Aorta (tissue), 5 donors: ENCODE results near the gene ZNF22. TPM values are rescaled to one million over a fixed set of nuclear protein-coding genes. Genes with fewer than 3 reads are reported as not detected.

ENCODE experiments used
- ATAC-seq: fragments of 200-7000 bp; cut with Tn5 transposase; one replicate; pipeline ENCODE4 v1.9.1; 2022; ENCODE audit warnings: moderate library complexity; ENCODE audit not compliant: low FRiP score
- DNase-seq, 2 donors: peaks; one replicate each; pipeline ENCODE4 v3.0.0-alpha.2; 2020
- H3K27ac ChIP-seq, 2 donors: one replicate each; pipeline ENCODE4 v1.5.1; 2013; ENCODE audit warnings: low read length in 2 of 2, mild to moderate bottlenecking in 2 of 2, moderate library complexity in 2 of 2, control low read depth in 1 of 2, inconsistent platforms in 1 of 2, low read depth in 1 of 2
- H3K27me3 ChIP-seq, 2 donors: one replicate each; pipeline ENCODE4 v1.6.1; 2013; ENCODE audit warnings: control low read depth in 1 of 2, low read length in 1 of 2, mild to moderate bottlenecking in 1 of 2, moderate library complexity in 1 of 2; ENCODE audit not compliant: insufficient read depth in 2 of 2, control insufficient read depth in 1 of 2
- H3K36me3 ChIP-seq, 2 donors: one replicate each; pipeline ENCODE4 v1.6.1; 2013; ENCODE audit warnings: control low read depth in 1 of 2, low read length in 1 of 2, mild to moderate bottlenecking in 1 of 2; ENCODE audit not compliant: insufficient read depth in 2 of 2, control insufficient read depth in 1 of 2
- H3K4me1 ChIP-seq, 2 donors: one replicate each; pipeline ENCODE4 v1.6.1; 2013; ENCODE audit warnings: low read length in 2 of 2, control low read depth in 1 of 2, mild to moderate bottlenecking in 1 of 2, moderate library complexity in 1 of 2; ENCODE audit not compliant: insufficient read depth in 2 of 2, control insufficient read depth in 1 of 2
- H3K4me3 ChIP-seq, 2 donors: one replicate each; pipeline ENCODE4 v1.5.1; 2013; ENCODE audit warnings: low read length in 2 of 2, control low read depth in 1 of 2, mild to moderate bottlenecking in 1 of 2
- H3K9me3 ChIP-seq: one replicate; pipeline ENCODE4 v1.6.1; 2013; ENCODE audit warnings: mild to moderate bottlenecking, low read length; ENCODE audit not compliant: control insufficient read depth
- WGBS, 2 donors: extraction: QIAGEN DNeasy Blood & Tissue Kit; methylation state at CpG; one replicate each; pipeline ENCODE4 v1.1.7; 2013; 5-methylcytosine and 5-hydroxymethylcytosine counted together
- intact Hi-C, 2 donors: fragments of 100-400 bp; cut with DNase I; formaldehyde crosslinking; loops; one replicate each; pipeline versions ENCODE4 v1.14.2 to v1.15.0; 2022
- polyA plus RNA-seq, 2 donors: library from polyadenylated mRNA; stranded (reverse); fragments of 200-250 nt; gene quantifications; one replicate each; pipeline ENCODE4 v1.2.3, GENCODE V29; 2013
- total RNA-seq, 2 donors: library from RNA; stranded (reverse); fragmentation: NEBNext Ultra II Directional; extraction: Animal tissue kit (Norgen Biotek cat#: 25700); gene quantifications; one replicate each; pipeline ENCODE4 v1.2.1, GENCODE V29; 2021
- donor health status: healthy with polysubstance abuse.
- donor health status: Bipolar disorder and iron deficiency.
- donor health status: DM: no; HTN: no; CAD: no.
- donor health status: DM: no; HTN: no; CAD: no.
- donor health status: DM: yes; HTN: yes; CAD: no.

The ZNF22 gene
- total and polyA plus RNA-seq, 4 donors = 12.4 to 20.9 (median 19.9) TPM

- no peak for DNase-seq
- peaks cover 8 to 15% of the 10 kb centered on the region in 2 donors for H3K4me1 ChIP-seq
- intact Hi-C loops = no loop called here
- no peaks in the 10 kb centered on the region for H3K27me3 ChIP-seq
- no peaks in the 10 kb centered on the region for H3K36me3 ChIP-seq
- 23% methylated on average over 4 of the region's 4 CpGs for WGBS, 2 donors
- no peak overlapping the region for H3K4me3 ChIP-seq
- no peaks in the 10 kb centered on the region for H3K9me3 ChIP-seq
- no peak for ATAC-seq
- peak overlapping the region; percentile 34 to 36 for H3K27ac ChIP-seq
Observed at GRCh38 chr10:44995581-44995913, 5.2 kb upstream of the ZNF22 start.

- 1 to 3% methylated on average over 9 of the region's 9 CpGs for WGBS, 2 donors
- intact Hi-C loops = no loop called here
- H3K36me3 ChIP-seq = no peaks in the 10 kb centered on the region
- no peaks in the 10 kb centered on the region for H3K9me3 ChIP-seq
- no peak overlapping the region for H3K4me3 ChIP-seq
- no peaks in the 10 kb centered on the region for H3K27me3 ChIP-seq
- ATAC-seq (peak; percentile 83), DNase-seq (peak in 1 of 2 donors; percentile 85)
- peak overlapping the region; percentile 34 to 97 for H3K27ac ChIP-seq
- peaks cover 8 to 15% of the 10 kb centered on the region in 2 donors for H3K4me1 ChIP-seq
Observed at GRCh38 chr10:44995914-44996669, 4.6 kb upstream of the ZNF22 start.

GRCh38 chr10:44997105-44997748 lies 3.5 kb upstream of the ZNF22 start:
- no peaks in the 10 kb centered on the region for H3K9me3 ChIP-seq
- intact Hi-C loops = no loop called here
- ATAC-seq (no peak), DNase-seq (no peak)
- H3K36me3 ChIP-seq = no peaks in the 10 kb centered on the region
- peaks cover 8 to 15% of the 10 kb centered on the region in 2 donors for H3K4me1 ChIP-seq
- no peaks in the 10 kb centered on the region for H3K27me3 ChIP-seq
- WGBS, 2 donors = 81 to 82% methylated on average over 6 of the region's 6 CpGs
- H3K4me3 ChIP-seq = no peak overlapping the region
- H3K27ac ChIP-seq = peak overlapping the region; percentile 46 to 97

GRCh38 chr10:44998146-44998631 lies 2.5 kb upstream of the ZNF22 start:
- Histone ChIP-seq H3K27me3 (no peaks in the 10 kb centered on the region), H3K27ac (peak overlapping the region in 1 of 2 donors; percentile 23), H3K36me3 (no peaks in the 10 kb centered on the region), H3K4me3 (no peak overlapping the region), H3K9me3 (no peaks in the 10 kb centered on the region), H3K4me1 (peaks cover 8 to 11% of the 10 kb centered on the region in 2 donors)
- intact Hi-C loops = no loop called here
- DNase-seq = no peak
- 58 to 66% methylated on average over 6 of the region's 6 CpGs for WGBS, 2 donors
- no peak for ATAC-seq

GRCh38 chr10:45000138-45000751 lies 478 bp upstream of the ZNF22 start:
- WGBS, 2 donors = 24 to 26% methylated on average over 12 of the region's 12 CpGs
- H3K4me3 ChIP-seq = peak overlapping the region; percentile 69 to 85
- H3K36me3 ChIP-seq = peaks cover 0 to 3% of the 10 kb centered on the region in 2 donors
- H3K27me3 ChIP-seq = no peaks in the 10 kb centered on the region
- H3K27ac ChIP-seq = peak overlapping the region; percentile 80 to 85
- H3K9me3 ChIP-seq = no peaks in the 10 kb centered on the region
- intact Hi-C loops = loop anchor here (2.0 to 10.0 kb wide), 3 partner anchors 41 to 1022 kb away; partner anchors contain the start of gene RASSF4 (in 1 of the 2)
- DNase-seq = peak; percentile 89 to 90
- ATAC-seq = peak; percentile 51
- peaks cover 6 to 11% of the 10 kb centered on the region in 2 donors for H3K4me1 ChIP-seq

GRCh38 chr10:45001381-45002148 lies 842 bp downstream of the ZNF22 start:
- peak overlapping the region; percentile 69 to 85 for H3K4me3 ChIP-seq
- H3K4me1 ChIP-seq = peaks cover 3 to 7% of the 10 kb centered on the region in 2 donors
- intact Hi-C loops = loop anchor here (2.0 to 10.0 kb wide), 3 partner anchors 43 to 1021 kb away; partner anchors contain the start of gene RASSF4 (in 1 of the 2)
- peak overlapping the region; percentile 63 to 85 for H3K27ac ChIP-seq
- peak; percentile 72 for ATAC-seq
- peaks cover 0 to 3% of the 10 kb centered on the region in 2 donors for H3K36me3 ChIP-seq
- H3K27me3 ChIP-seq = no peaks in the 10 kb centered on the region
- WGBS, 2 donors = 1 to 2% methylated on average over 13 of the region's 13 CpGs
- DNase-seq = peak; percentile 89
- no peaks in the 10 kb centered on the region for H3K9me3 ChIP-seq

GRCh38 chr10:45003432-45004000 lies 2.8 kb downstream of the ZNF22 start:
- H3K27me3 ChIP-seq = no peaks in the 10 kb centered on the region
- peaks cover 0 to 3% of the 10 kb centered on the region in 2 donors for H3K36me3 ChIP-seq
- H3K9me3 ChIP-seq = no peaks in the 10 kb centered on the region
- DNase-seq = no peak
- no peak overlapping the region for H3K27ac ChIP-seq
- H3K4me1 ChIP-seq = no peaks in the 10 kb centered on the region
- H3K4me3 ChIP-seq = no peak overlapping the region
- ATAC-seq = no peak
- WGBS, 2 donors = 82 to 83% methylated on average over 10 of the region's 10 CpGs
- intact Hi-C loops = loop anchor here (5.0 to 10.0 kb wide), 2 partner anchors 231 to 1019 kb away; no protein-coding TSS in a partner anchor

- H3K4me3 ChIP-seq = no peak overlapping the region
- no peak overlapping the region for H3K27ac ChIP-seq
- intact Hi-C loops = loop anchor here (5.0 to 10.0 kb wide), 3 partner anchors 230 to 1018 kb away; no protein-coding TSS in a partner anchor
- no peak for ATAC-seq
- H3K27me3 ChIP-seq = no peaks in the 10 kb centered on the region
- H3K4me1 ChIP-seq = no peaks in the 10 kb centered on the region
- H3K36me3 ChIP-seq = peaks cover 0 to 3% of the 10 kb centered on the region in 2 donors
- DNase-seq = no peak
- no peaks in the 10 kb centered on the region for H3K9me3 ChIP-seq
- WGBS, 2 donors = 62 to 69% methylated on average over 3 of the region's 3 CpGs
Observed at GRCh38 chr10:45004661-45005060, 3.9 kb downstream of the ZNF22 start.
